K562 (cell line): ENCODE results near the gene MYH6. TPM values are rescaled to one million over a fixed set of nuclear protein-coding genes. Genes with fewer than 3 reads are reported as not detected.

Experiments used
- ATAC-seq: fragments of 200-7000 bp; cut with Tn5 transposase; 3 replicates; pipeline ENCODE4 v1.9.1; 2020; ENCODE audit warnings: moderate library complexity
- BruUV-seq: library from RNA; stranded (reverse); fragments of 400-500 nt; replicated peaks from 2 replicates; lab custom pipeline; 2021; lab: Mats Ljungman, UMichigan
- CTCF ChIA-PET: fragments of 300-600 bp; formaldehyde crosslinking; extraction: SDS; loops from one replicate; lab custom pipeline; 2021; ENCODE audit warnings: low intra/inter-chr PET ratio; lab: Yijun Ruan, JAX
- POLR2A ChIA-PET: fragments of 300-600, 350-650 bp; sonication (Branson Sonifier 250); formaldehyde crosslinking; extraction: SDS; loops from one replicate; lab custom pipeline; 2021; ENCODE audit warnings: antibody characterized with exemption, inconsistent platforms; lab: Yijun Ruan, JAX
- DNase-seq, 4 experiments: peaks; one replicate each; pipeline versions ENCODE4 v3.0.0 to v3.0.0-alpha.2; 2011 to 2018; ENCODE audit warnings: low spot score in 3 of 4, mixed read lengths in 3 of 4; ENCODE audit errors: extremely low read depth in 1 of 4
- FAIRE-seq: peaks from 2 replicates; lab custom pipeline; 2011; peaks lifted over from hg19 to GRCh38; lab: Jason Lieb, UNC
- H2AFZ ChIP-seq: 2 replicates; pipeline ENCODE4 v1.6.0; 2011; ENCODE audit warnings: low read depth, low read length, control low read depth, inconsistent platforms
- H3K27ac ChIP-seq: fragments of 200-600 bp; 3 replicates; pipeline ENCODE4 v1.8.0; 2011; ENCODE audit warnings: low read depth, mild to moderate bottlenecking, control low read depth, inconsistent platforms, low read length, moderate library complexity, mixed read lengths; ENCODE audit errors: extremely low read depth
- H3K27me3 ChIP-seq, 2 experiments: fragments of 300-600 bp in 1 of 2; 2 replicates in 1 of 2; 3 replicates in 1 of 2; pipeline versions ENCODE4 v1.6.0 to v1.8.0; 2011; ENCODE audit warnings: inconsistent platforms in 2 of 2, low read length in 2 of 2, mild to moderate bottlenecking in 1 of 2, mixed read lengths in 1 of 2, moderate library complexity in 1 of 2; ENCODE audit not compliant: control insufficient read depth in 2 of 2, insufficient read depth in 2 of 2
- H3K36me3 ChIP-seq: fragments of 300-600 bp; 3 replicates; pipeline ENCODE4 v1.8.0; 2011; ENCODE audit warnings: mild to moderate bottlenecking, low read length, inconsistent platforms; ENCODE audit not compliant: control insufficient read depth, insufficient read depth
- H3K4me1 ChIP-seq, 2 experiments: fragments of 200-600 bp in 1 of 2; replicated peaks in 1 of 2; 2 replicates in 1 of 2; 3 replicates in 1 of 2; pipeline versions ENCODE4 v1.5.1 to v1.8.0; 2011; ENCODE audit warnings: inconsistent platforms in 2 of 2, low read length in 2 of 2, mild to moderate bottlenecking in 1 of 2, mixed read lengths in 1 of 2, moderate library complexity in 1 of 2; ENCODE audit not compliant: control insufficient read depth in 2 of 2, insufficient read depth in 2 of 2
- H3K4me2 ChIP-seq: 2 replicates; pipeline ENCODE4 v1.6.1; 2011; ENCODE audit warnings: low read length, control low read depth, inconsistent platforms, mixed read lengths; ENCODE audit not compliant: insufficient read depth
- H3K4me3 ChIP-seq: fragments of 200-600 bp; sonication (generic), shearing (Covaris generic); 2 replicates; pipeline ENCODE4 v1.5.1; 2016; ENCODE audit warnings: control low read depth, inconsistent platforms
- H3K79me2 ChIP-seq: fragments of 200-600 bp; 3 replicates; pipeline ENCODE4 v1.8.0; 2011; ENCODE audit warnings: low read length, inconsistent platforms; ENCODE audit not compliant: control insufficient read depth, insufficient read depth
- H3K9ac ChIP-seq, 2 experiments: 2 replicates each; pipeline versions ENCODE4 v1.6.0 to v1.6.1; 2011; ENCODE audit warnings: low read depth in 2 of 2, low read length in 2 of 2, control low read depth in 1 of 2, inconsistent platforms in 1 of 2, mild to moderate bottlenecking in 1 of 2, mixed read lengths in 1 of 2; ENCODE audit not compliant: insufficient read depth in 1 of 2
- H3K9me1 ChIP-seq: one replicate; pipeline ENCODE4 v1.6.0; 2011; ENCODE audit warnings: inconsistent platforms, mild to moderate bottlenecking, low read length, moderate library complexity; ENCODE audit not compliant: control insufficient read depth, insufficient read depth
- H3K9me3 ChIP-seq: replicated peaks from 2 replicates; pipeline ENCODE4 v1.5.1; 2011; ENCODE audit warnings: low read depth, low read length, inconsistent platforms; ENCODE audit not compliant: control insufficient read depth, insufficient read depth
- H4K20me1 ChIP-seq: replicated peaks from 2 replicates; pipeline ENCODE4 v1.6.1; 2011; ENCODE audit warnings: low read length, inconsistent platforms, mixed read lengths; ENCODE audit not compliant: control insufficient read depth, insufficient read depth
- BMI1 ChIP-seq: fragments of 150-350 bp; IDR thresholded peaks from 2 replicates; pipeline ENCODE4 v1.6.1; 2014; ENCODE audit warnings: low read length
- CAMTA2 ChIP-seq: fragments of 250-450 bp; sonication (Bioruptor Pico); conservative IDR thresholded peaks from 2 replicates; pipeline ENCODE4 v1.5.1; 2022
- CBFA2T2 ChIP-seq: fragments of 450-650 bp; conservative IDR thresholded peaks from 2 replicates; pipeline ENCODE4 v1.6.1; 2017; ENCODE audit warnings: mild to moderate bottlenecking
- CHCHD3 ChIP-seq: fragments of 250-450 bp; sonication (Bioruptor Pico); IDR thresholded peaks from 2 replicates; pipeline ENCODE4 v2.1.2; 2022; ENCODE audit warnings: mild to moderate bottlenecking
- ELK3 ChIP-seq: fragments of 450-650 bp; formaldehyde crosslinking; IDR thresholded peaks from 2 replicates; pipeline ENCODE4 v1.4.0; 2020; ENCODE audit warnings: mild to moderate bottlenecking
- HOMEZ ChIP-seq: fragments of 250-450 bp; sonication (Bioruptor Pico); IDR thresholded peaks from 2 replicates; pipeline ENCODE4 v1.4.0; 2020; ENCODE audit warnings: mild to moderate bottlenecking, moderate library complexity
- MCM3 ChIP-seq: fragments of 450-650 bp; IDR thresholded peaks from 2 replicates; pipeline ENCODE4 v1.6.1; 2016
- NFIX ChIP-seq: fragments of 250-450 bp; sonication (Bioruptor Pico); IDR thresholded peaks from 2 replicates; pipeline ENCODE4 v1.4.0; 2020; ENCODE audit warnings: low read depth, mild to moderate bottlenecking, moderate library complexity
- PRPF4 ChIP-seq: fragments of 200-400 bp; formaldehyde crosslinking; IDR thresholded peaks from one replicate; pipeline ENCODE4 v1.6.1; 2017; ENCODE audit warnings: low read length, low read depth, mild to moderate bottlenecking; ENCODE audit not compliant: insufficient read depth, poor library complexity, severe bottlenecking
- RREB1 ChIP-seq: fragments of 250-450 bp; sonication (Bioruptor Pico); IDR thresholded peaks from 2 replicates; pipeline ENCODE4 v1.4.0; 2020
- TAF15 ChIP-seq: fragments of 200-400 bp; formaldehyde crosslinking; IDR thresholded peaks from 2 replicates; pipeline ENCODE4 v1.6.1; 2017; ENCODE audit warnings: mild to moderate bottlenecking, low read depth, low read length, moderate library complexity
- TAL1 ChIP-seq: fragments of 450-650 bp; IDR thresholded peaks from 2 replicates; pipeline ENCODE4 v1.6.1; 2016; ENCODE audit warnings: mild to moderate bottlenecking
- USF2 ChIP-seq: sonication (generic); formaldehyde crosslinking; IDR thresholded peaks from 2 replicates; pipeline ENCODE4 v1.5.0; 2020; ENCODE audit warnings: missing genetic modification reagents
- ZNF444 ChIP-seq: fragments of 250-450 bp; sonication (Bioruptor Pico); IDR thresholded peaks from 2 replicates; pipeline ENCODE4 v1.4.0; 2020; ENCODE audit warnings: mild to moderate bottlenecking, moderate library complexity
- ZNF445 ChIP-seq: fragments of 250-450 bp; sonication (Bioruptor Pico); IDR thresholded peaks from 2 replicates; pipeline ENCODE4 v1.4.0; 2020; ENCODE audit warnings: low read depth, mild to moderate bottlenecking, moderate library complexity
- ZNF586 ChIP-seq: fragments of 450-650 bp; formaldehyde crosslinking; conservative IDR thresholded peaks from 2 replicates; pipeline ENCODE4 v1.4.0; 2020; ENCODE audit warnings: mild to moderate bottlenecking, moderate library complexity
- WGBS: fragments of 100-300 bp; shearing (Covaris generic); methylation state at CpG from one replicate; pipeline ENCODE4 v1.1.6; 2016; ENCODE audit warnings: low coverage, mixed read lengths; ENCODE audit not compliant: insufficient coverage; ENCODE audit errors: missing lambda C conversion rate; 5-methylcytosine and 5-hydroxymethylcytosine counted together
- in situ Hi-C: fragments of 300-500 bp; cut with MboI; formaldehyde crosslinking; loops from 4 replicates; pipeline ENCODE4 v1.15.0; 2018; ENCODE audit warnings: inconsistent platforms, mixed read lengths
- intact Hi-C: fragments of 100-400 bp; cut with micrococcal nuclease; formaldehyde crosslinking; loops from 2 replicates; pipeline ENCODE4 v1.14.2; 2022
- polyA plus RNA-seq, 8 experiments: library from polyadenylated mRNA; depleted of rRNA in 4 of 8; stranded (reverse) in 5 of 8; unstranded in 3 of 8; fragments of >200 nt; fragmentation: Nextera tagmentation in 2 of 8; fragmentation: Illumina TruSeq in 1 of 8; extraction: Ambion mirVana in 2 of 8; extraction: Trizol in 1 of 8; gene quantifications; 2 replicates each; pipeline versions ENCODE4 v1.2.1 to v1.2.3, GENCODE V29; 2011 to 2014; ENCODE audit warnings: inconsistent platforms in 1 of 8, missing spikeins in 1 of 8
- total RNA-seq, 7 experiments: library from RNA; depleted of rRNA in 6 of 7; stranded (reverse); fragments of >200 nt in 6 of 7; fragmentation: Illumina TruSeq in 2 of 7; extraction: Trizol in 2 of 7; gene quantifications; 2 replicates each; pipeline versions ENCODE4 v1.2.1 to v1.2.3, GENCODE V29; 2011 to 2021; ENCODE audit warnings: low replicate concordance in 1 of 7

MYH6 gene
- total and polyA plus RNA-seq, 9 of the 15 experiments (the other 6 are each of a cell fraction or from before 2014, with no cell fraction given), result not detected

- CTCF ChIA-PET, result no interaction called here
- no peaks in the 10 kb centered on the region for H4K20me1 ChIP-seq
- no peak overlapping the region for H3K27ac ChIP-seq
- no peaks in the 10 kb centered on the region for H3K36me3 ChIP-seq
- BruUV-seq, result no TSS peak
- FAIRE-seq, result no peak
- no peaks in the 10 kb centered on the region for H3K79me2 ChIP-seq
- no peaks in the 10 kb centered on the region for H3K9me1 ChIP-seq
- 10% methylated on average over 1 of the region's 1 CpG for WGBS
- peaks cover 0 to 9% of the 10 kb centered on the region in 2 experiments; a peak in 2 of 5 replicates for H3K4me1 ChIP-seq
- no peak overlapping the region for H3K4me2 ChIP-seq
- POLR2A ChIA-PET, result no interaction called here
- in situ Hi-C loops, result no loop called here
- H3K9me3 ChIP-seq, result peaks cover 2% of the 10 kb centered on the region; the same call in 1 of the 2 replicates
- H3K27me3 ChIP-seq, result no peaks in the 10 kb centered on the region
- H3K4me3 ChIP-seq, result no peak overlapping the region
- no peak overlapping the region for H3K9ac ChIP-seq
- no peak for DNase-seq
- intact Hi-C loops, result no loop called here
- ATAC-seq, result no peak
- H2AFZ ChIP-seq, result no peak overlapping the region
- TF ChIP-seq TAF15 (no peak), CHCHD3 (CRISPR knock-in tag) (no peak), USF2 (CRISPR knock-in tag) (no peak), ZNF444 (CRISPR knock-in tag) (no peak), MCM3 (no peak), CAMTA2 (CRISPR knock-in tag) (no peak), RREB1 (CRISPR knock-in tag) (no peak), ELK3 (CRISPR knock-in tag) (no peak), TAL1 (no peak), ZNF586 (CRISPR knock-in tag) (no peak), NFIX (CRISPR knock-in tag) (no peak), BMI1 (no peak), HOMEZ (CRISPR knock-in tag) (no peak), ZNF445 (CRISPR knock-in tag) (no peak), CBFA2T2 (no peak), PRPF4 (no peak)
Observed at GRCh38 chr14:23449314-23449713, 41.2 kb upstream of the MYH6 start.
